ENCODE measurements around the gene ANOS1.

Gene ANOS1

GRCh38 chrX:8717354-8717753, 14.6 kb downstream of the ANOS1 start:
- DNase-seq, result no peak

- DNase-seq, result no peak
Observed at GRCh38 chrX:8714164-8714563, 17.8 kb downstream of the ANOS1 start.

DNA sequence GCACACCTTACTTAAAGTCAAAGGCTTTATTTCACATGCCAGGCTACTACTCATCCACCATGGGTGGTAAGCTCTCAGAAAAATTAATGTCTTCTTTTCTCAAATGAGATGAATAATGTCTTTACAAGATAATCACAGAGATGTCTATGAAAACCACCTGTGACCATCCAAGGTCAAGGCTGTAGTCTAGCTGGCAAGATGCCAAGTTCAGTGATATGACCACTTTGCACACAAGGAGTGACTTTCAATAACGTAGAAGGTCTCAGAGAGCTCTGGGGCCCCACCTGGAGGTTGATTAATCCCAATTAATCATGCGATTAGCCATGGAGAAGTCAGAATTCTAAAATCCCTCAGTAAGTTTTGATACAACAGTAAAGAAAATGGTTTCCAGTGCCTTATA, 20.5 kb downstream of the ANOS1 start:
- DNase-seq, result no peak

DNA sequence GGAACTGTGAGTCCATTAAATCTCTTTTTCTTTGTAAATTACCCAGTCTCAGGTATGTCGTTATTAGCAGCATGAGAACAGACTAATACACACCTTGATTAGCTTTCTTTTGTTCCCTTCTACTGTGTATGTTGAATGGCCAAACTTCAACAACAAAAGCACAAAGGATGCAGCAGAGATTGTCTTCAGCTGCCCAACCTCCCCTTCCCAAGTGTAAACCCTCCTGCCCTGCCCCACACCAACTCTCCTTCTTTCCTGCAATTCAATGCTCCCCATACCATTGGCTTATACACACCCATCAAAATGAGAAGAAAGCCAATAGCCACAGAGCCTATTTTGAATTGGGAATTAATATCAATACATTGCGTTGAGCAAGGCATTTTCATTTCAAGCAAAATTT, 27.8 kb downstream of the ANOS1 start:
- no peak for DNase-seq

DNA sequence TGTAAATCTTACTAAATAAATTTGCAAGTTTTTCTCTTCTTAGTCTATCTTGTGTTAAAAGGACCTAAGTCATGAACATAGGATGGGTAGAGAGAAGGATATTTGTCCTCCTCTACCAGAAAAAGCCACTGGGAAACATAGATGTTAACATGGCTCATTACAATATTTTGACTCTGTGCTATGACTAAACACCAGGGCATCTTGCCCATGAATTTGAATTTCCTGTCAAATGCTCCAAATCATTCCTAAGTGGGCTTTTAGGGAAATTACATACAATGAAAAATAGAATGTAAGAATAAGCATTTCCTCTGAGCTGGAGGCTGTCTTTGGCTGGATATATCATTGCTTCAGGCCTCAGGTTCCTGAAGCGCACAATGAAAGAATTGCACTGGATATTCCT, 39.1 kb downstream of the ANOS1 start:
- no peak for DNase-seq

DNA sequence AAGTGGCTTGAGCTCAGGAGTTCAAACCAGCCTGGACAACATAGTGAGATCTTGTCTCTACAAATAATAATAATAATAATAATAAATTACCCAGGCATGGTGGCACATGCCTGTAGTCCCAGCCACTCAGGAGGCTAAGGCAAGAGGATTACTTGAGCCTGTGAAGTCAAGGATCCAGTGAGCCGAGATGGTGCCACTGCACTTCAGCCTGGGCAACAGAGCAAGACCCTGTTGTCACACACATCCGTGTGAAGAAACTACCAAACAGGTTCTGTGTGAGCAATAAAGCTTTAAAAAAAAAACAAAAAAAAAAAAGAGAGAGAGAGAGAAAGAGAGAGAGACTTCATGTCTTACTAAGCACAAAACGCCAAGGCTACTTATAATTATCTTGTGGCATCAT, 42.5 kb downstream of the ANOS1 start:
- no peak for DNase-seq

DNA sequence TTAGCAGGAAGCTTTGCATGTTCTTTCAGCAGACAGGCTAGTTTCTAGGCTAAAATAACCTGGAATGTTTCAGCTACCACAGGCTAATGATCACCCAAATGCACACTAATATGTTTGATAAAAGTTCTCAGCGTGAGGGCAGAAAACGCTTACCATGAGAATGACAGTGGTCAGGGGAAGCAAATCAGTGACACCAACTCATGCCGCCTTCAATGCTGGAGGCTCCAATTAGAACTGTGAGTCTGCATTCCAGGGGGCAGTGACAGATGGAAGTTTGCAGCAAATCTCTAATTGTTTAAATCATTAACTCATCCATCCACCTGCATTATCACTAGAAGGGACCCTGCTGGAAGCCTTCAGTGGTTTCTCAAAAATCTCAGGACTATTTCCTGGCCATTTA, 43.2 kb downstream of the ANOS1 start:
- DNase-seq, result no peak

- no peak for DNase-seq
Observed at GRCh38 chrX:8684201-8684965, 47.6 kb downstream of the ANOS1 start.

- DNase-seq, result no peak
Observed at GRCh38 chrX:8683687-8684086, 48.2 kb downstream of the ANOS1 start.

DNA sequence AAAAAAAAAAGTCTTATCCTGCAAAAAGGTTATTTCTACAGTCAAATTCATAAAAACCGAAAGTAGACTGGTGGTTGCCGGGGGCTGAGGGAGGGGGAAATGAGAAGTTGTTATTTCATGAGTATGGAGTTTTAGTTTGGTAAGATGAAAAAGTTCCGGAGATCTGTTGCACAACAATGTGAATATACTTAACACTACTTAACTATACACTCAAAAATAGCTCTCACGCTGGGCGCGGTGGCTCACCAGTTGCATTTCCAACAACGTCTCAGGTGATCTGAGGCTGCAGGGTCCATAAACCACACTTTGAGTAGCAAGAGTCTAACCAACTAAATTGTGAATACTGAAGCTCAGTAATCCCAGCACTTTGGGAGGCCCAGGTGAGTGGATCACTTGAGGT, 52.4 kb downstream of the ANOS1 start:
- no peak for DNase-seq

GRCh38 chrX:8675006-8675630, 56.8 kb downstream of the ANOS1 start:
- no peak for DNase-seq

- no peak for DNase-seq
Observed at GRCh38 chrX:8673201-8673600, 58.7 kb downstream of the ANOS1 start.

DNA sequence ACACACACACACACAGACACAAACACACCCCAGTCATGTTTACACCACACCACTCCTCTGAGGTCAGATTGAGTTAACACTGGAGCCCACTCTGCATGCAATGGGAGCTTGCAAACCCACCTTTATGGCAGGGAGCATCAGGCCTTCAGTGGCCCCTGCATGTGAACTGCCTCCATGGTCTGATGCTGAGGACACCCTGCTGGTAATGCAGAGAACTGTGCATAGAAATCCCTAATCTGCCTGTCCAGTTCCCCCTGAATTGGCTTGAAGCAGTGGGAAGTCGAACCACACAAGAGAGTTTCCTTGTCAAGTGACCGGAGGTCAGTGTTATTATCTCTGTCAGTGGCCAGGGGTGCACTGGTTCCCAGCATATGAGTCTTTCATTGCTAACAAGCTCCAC, 59.8 kb downstream of the ANOS1 start:
- DNase-seq, result no peak

GRCh38 chrX:8668813-8669212, 63.1 kb downstream of the ANOS1 start:
- no peak for DNase-seq

GRCh38 chrX:8663325-8663724, 68.6 kb downstream of the ANOS1 start:
- no peak for DNase-seq

DNA sequence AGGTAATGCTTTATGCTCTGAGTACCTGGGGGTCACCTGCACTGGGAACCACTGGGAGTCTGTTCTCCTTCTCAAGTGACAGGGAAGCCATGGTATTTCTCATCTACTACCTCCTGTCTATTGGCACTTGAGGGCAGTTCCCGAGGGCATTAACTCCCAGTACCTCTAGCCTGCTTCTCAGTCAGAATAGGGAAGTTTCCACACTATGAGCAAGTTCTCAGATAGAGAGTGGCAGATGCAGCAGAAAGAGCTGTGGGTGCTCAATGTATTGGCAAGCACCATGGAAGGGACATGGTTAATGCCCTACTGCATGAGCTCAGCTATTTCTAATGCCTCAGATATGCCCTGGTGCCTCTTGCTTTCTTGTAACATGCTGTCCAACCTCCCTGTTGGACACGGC, 74.1 kb downstream of the ANOS1 start:
- DNase-seq, result no peak

- DNase-seq, result no peak
Observed at GRCh38 chrX:8653956-8654355, 78.0 kb downstream of the ANOS1 start.

- no peak for DNase-seq
Observed at GRCh38 chrX:8649969-8650368, 82.0 kb downstream of the ANOS1 start.

DNA sequence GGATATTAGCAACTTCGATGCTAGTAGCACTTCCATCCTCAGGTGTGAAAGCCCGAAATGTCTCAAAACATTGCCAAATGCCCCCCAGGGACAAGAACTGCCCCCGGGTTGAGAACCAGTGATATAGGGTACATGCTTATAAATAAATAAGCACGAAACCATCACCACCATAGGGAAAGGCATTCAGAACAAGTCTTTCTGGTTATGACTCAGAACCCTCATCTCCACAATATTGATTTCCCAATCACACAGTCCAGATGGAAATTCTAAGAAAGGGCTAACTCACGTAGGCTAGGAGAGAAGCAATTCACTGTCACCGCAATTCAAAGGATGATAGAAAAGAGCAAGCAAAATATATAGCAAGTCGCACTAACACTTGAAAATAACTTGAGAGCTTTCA, 84.8 kb downstream of the ANOS1 start:
- DNase-seq, result no peak

- DNase-seq, result no peak
Observed at GRCh38 chrX:8639949-8640475, 91.9 kb downstream of the ANOS1 start.

GRCh38 chrX:8636497-8636896, 95.4 kb downstream of the ANOS1 start:
- no peak for DNase-seq

DNA sequence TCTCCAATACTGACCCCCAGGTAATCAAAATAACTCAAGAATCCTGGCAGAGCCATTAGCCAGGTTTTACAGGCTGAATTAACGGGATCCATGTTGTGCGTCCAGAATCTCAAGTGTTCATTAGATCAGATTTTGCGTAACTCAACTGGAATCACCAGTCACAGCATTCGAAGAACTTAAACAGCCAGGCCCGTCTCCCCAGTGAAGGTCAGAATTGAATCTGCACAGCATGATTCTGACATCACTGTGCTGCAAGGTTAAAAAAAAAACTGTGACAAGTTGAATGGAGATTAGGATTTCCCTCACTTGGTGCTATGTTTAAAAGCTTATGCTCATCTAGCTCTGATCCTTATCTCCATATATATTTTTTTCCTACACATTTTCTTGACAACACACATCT, 96.1 kb downstream of the ANOS1 start:
- DNase-seq, result no peak

GRCh38 chrX:8632924-8633323, 99.0 kb downstream of the ANOS1 start:
- no peak for DNase-seq

- no peak for DNase-seq
Observed at GRCh38 chrX:8629871-8630270, 102.1 kb downstream of the ANOS1 start.

DNA sequence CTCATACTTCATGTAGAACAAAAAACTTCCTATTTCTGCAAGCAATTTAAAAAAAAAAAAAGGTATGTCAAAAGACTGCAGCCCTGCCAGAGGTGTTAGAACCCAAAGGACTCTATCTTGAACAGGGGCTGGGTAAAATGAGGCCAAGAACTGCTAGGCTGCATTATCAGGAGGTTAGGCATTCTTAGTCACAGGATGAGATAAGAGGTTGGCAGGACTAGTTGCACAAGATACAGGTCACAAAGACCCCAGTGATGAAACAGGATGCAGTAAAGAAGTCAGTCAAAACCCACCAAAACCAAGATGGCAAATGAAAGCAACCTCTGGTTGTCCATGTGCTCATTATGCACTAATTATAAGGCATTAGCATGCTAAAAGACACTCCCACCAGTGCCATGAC, 104.1 kb downstream of the ANOS1 start:
- no peak for DNase-seq

Measured in DMS53 (cell line).